Measurements from ENCODE around the gene FER. TPM values are rescaled to one million over a fixed set of nuclear protein-coding genes. Genes with fewer than 3 reads are reported as not detected.

FER gene
- total and polyA plus RNA-seq, 9 of the 15 experiments (the other 6 are each of a cell fraction or from before 2014, with no cell fraction given), result 6.7 to 18.2 (median 8.9) TPM

DNA sequence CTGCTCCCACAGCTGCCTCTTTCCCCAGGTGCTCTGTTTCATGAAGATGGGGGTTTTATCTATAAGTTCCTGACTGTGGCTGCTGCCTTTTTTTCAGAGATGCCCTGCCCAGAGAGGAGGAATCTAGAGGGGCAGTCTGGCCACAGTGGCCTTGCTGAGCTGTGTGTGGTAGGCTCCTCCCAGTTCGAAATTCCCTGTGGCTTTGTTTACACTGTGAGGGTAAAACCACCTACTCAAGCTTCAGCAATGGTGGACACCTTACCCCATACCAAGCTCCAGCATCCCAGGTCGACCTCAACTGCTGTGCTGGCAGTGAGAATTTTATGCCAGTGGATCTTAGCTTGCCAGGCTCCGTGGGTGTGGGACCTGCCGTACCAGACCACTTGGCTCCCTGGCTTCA, 250.0 kb downstream of the FER start:
- H3K27ac ChIP-seq (ENCODE audit: extremely low read depth, low read depth, low read length), result no peak overlapping the region
- WGBS (ENCODE audit: insufficient coverage, low coverage, missing lambda C conversion rate), result 46% methylated on average over 4 of the region's 4 CpGs
- no peak overlapping the region for H2AFZ ChIP-seq (ENCODE audit: low read depth, low read length)
- ChIA-PET POLR2A (interaction anchor here (0.9 kb wide), 1 partner anchor 13 kb away, joined by 3 read pairs; no protein-coding TSS in a partner anchor), CTCF (ENCODE audit: low intra/inter-chr PET ratio) (no interaction called here)
- ATAC-seq (no peak), DNase-seq (ENCODE audit: extremely low read depth in 1 of 4, low spot score in 3 of 4) (no peak), FAIRE-seq (no peak)
- in situ Hi-C loops (cut with MboI), result no loop called here
- no peaks in the 10 kb centered on the region for H3K9me3 ChIP-seq (replicated peaks; ENCODE audit: control insufficient read depth, insufficient read depth, low read depth, low read length)
- no peak overlapping the region for H3K4me2 ChIP-seq (ENCODE audit: insufficient read depth, low read length)
- no peak overlapping the region for H3K9ac ChIP-seq (ENCODE audit: insufficient read depth in 1 of 2, low read depth in 2 of 2, low read length in 2 of 2)
- no peaks in the 10 kb centered on the region for H4K20me1 ChIP-seq (replicated peaks; ENCODE audit: control insufficient read depth, insufficient read depth, low read length)
- H3K79me2 ChIP-seq (ENCODE audit: control insufficient read depth, insufficient read depth, low read length), result no peaks in the 10 kb centered on the region
- no peaks in the 10 kb centered on the region for H3K9me1 ChIP-seq (ENCODE audit: control insufficient read depth, insufficient read depth, low read length)
- H3K27me3 ChIP-seq (ENCODE audit: control insufficient read depth in 2 of 2, insufficient read depth in 2 of 2, low read length in 2 of 2), result no peaks in the 10 kb centered on the region
- no peak overlapping the region for H3K4me3 ChIP-seq
- BruUV-seq (replicated peaks), result no TSS peak
- intact Hi-C loops (cut with micrococcal nuclease), result no loop called here
- no peaks in the 10 kb centered on the region for H3K4me1 ChIP-seq (replicated peaks in 1 of 2; ENCODE audit: control insufficient read depth in 2 of 2, insufficient read depth in 2 of 2, low read length in 2 of 2)
- H3K36me3 ChIP-seq (ENCODE audit: control insufficient read depth, insufficient read depth, low read length), result no peaks in the 10 kb centered on the region
- TF ChIP-seq CC2D1A (IDR thresholded peaks at IDR 0.05) (no peak), IFI16 (CRISPR knock-in tag; IDR thresholded peaks at IDR 0.05) (no peak), ZKSCAN3 (CRISPR knock-in tag; IDR thresholded peaks at IDR 0.05) (no peak), ZNF507 (tag; conservative IDR thresholded peaks at IDR 0.05) (no peak), NR2C1 (IDR thresholded peaks at IDR 0.05) (no peak), NR2C1 (tag; IDR thresholded peaks at IDR 0.05) (no peak), MAFK (IDR thresholded peaks at IDR 0.05; ENCODE audit: low read length) (no peak), FOXA1 (IDR thresholded peaks at IDR 0.05; ENCODE audit: borderline replicate concordance) (no peak), RNF2 (IDR thresholded peaks at IDR 0.05) (no peak), ZNF311 (CRISPR knock-in tag; IDR thresholded peaks at IDR 0.05) (no peak)
- TF ChIP-seq, protein P1, sequence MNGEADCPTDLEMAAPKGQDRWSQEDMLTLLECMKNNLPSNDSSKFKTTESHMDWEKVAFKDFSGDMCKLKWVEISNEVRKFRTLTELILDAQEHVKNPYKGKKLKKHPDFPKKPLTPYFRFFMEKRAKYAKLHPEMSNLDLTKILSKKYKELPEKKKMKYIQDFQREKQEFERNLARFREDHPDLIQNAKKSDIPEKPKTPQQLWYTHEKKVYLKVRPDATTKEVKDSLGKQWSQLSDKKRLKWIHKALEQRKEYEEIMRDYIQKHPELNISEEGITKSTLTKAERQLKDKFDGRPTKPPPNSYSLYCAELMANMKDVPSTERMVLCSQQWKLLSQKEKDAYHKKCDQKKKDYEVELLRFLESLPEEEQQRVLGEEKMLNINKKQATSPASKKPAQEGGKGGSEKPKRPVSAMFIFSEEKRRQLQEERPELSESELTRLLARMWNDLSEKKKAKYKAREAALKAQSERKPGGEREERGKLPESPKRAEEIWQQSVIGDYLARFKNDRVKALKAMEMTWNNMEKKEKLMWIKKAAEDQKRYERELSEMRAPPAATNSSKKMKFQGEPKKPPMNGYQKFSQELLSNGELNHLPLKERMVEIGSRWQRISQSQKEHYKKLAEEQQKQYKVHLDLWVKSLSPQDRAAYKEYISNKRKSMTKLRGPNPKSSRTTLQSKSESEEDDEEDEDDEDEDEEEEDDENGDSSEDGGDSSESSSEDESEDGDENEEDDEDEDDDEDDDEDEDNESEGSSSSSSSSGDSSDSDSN (IDR thresholded peaks at IDR 0.05; ENCODE audit: borderline replicate concordance in 1 of 2, low read depth in 2 of 2, low read length in 2 of 2), result no peak
- TF ChIP-seq, protein P2, sequence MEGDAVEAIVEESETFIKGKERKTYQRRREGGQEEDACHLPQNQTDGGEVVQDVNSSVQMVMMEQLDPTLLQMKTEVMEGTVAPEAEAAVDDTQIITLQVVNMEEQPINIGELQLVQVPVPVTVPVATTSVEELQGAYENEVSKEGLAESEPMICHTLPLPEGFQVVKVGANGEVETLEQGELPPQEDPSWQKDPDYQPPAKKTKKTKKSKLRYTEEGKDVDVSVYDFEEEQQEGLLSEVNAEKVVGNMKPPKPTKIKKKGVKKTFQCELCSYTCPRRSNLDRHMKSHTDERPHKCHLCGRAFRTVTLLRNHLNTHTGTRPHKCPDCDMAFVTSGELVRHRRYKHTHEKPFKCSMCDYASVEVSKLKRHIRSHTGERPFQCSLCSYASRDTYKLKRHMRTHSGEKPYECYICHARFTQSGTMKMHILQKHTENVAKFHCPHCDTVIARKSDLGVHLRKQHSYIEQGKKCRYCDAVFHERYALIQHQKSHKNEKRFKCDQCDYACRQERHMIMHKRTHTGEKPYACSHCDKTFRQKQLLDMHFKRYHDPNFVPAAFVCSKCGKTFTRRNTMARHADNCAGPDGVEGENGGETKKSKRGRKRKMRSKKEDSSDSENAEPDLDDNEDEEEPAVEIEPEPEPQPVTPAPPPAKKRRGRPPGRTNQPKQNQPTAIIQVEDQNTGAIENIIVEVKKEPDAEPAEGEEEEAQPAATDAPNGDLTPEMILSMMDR (IDR thresholded peaks at IDR 0.05 in 2 of 3, conservative IDR thresholded peaks at IDR 0.05 in 1 of 3; ENCODE audit: insufficient read depth in 2 of 3, low read depth in 1 of 3, low read length in 3 of 3), result no peak
- TF ChIP-seq, protein P3, sequence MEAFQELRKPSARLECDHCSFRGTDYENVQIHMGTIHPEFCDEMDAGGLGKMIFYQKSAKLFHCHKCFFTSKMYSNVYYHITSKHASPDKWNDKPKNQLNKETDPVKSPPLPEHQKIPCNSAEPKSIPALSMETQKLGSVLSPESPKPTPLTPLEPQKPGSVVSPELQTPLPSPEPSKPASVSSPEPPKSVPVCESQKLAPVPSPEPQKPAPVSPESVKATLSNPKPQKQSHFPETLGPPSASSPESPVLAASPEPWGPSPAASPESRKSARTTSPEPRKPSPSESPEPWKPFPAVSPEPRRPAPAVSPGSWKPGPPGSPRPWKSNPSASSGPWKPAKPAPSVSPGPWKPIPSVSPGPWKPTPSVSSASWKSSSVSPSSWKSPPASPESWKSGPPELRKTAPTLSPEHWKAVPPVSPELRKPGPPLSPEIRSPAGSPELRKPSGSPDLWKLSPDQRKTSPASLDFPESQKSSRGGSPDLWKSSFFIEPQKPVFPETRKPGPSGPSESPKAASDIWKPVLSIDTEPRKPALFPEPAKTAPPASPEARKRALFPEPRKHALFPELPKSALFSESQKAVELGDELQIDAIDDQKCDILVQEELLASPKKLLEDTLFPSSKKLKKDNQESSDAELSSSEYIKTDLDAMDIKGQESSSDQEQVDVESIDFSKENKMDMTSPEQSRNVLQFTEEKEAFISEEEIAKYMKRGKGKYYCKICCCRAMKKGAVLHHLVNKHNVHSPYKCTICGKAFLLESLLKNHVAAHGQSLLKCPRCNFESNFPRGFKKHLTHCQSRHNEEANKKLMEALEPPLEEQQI (IDR thresholded peaks at IDR 0.05), result no peak
